ENCODE results near the gene C5orf15. TPM values are rescaled to one million over a fixed set of nuclear protein-coding genes. Genes with fewer than 3 reads are reported as not detected.

Gene C5orf15
- polyA plus RNA-seq, 1 of the 3 experiments (the other 2 are of a cell fraction): 81.0 TPM

- no peak for DNase-seq
- 70% methylated on average over 12 of the region's 12 CpGs for WGBS (ENCODE audit: low lambda C conversion rate)
- no peaks in the 10 kb centered on the region for H3K79me2 ChIP-seq (ENCODE audit: insufficient read depth)
- no peak overlapping the region for H3K4me2 ChIP-seq
- H3K27me3 ChIP-seq (ENCODE audit: insufficient read depth): no peaks in the 10 kb centered on the region; the same call in 1 of the 2 replicates
- H3K9ac ChIP-seq: no peak overlapping the region
- H3F3A ChIP-seq (replicated peaks; ENCODE audit: insufficient read depth): no peaks in the 10 kb centered on the region
- H4K20me1 ChIP-seq (ENCODE audit: insufficient read depth): no peaks in the 10 kb centered on the region
- H3K9me2 ChIP-seq: no peaks in the 10 kb centered on the region
- no peak overlapping the region for H2AFZ ChIP-seq (ENCODE audit: low read depth)
- H3K27ac ChIP-seq (ENCODE audit: low read depth in 2 of 2, low read length in 1 of 2): peak overlapping the region in 1 of 2 experiments; percentile 87; a peak in 2 of 4 replicates
- peaks cover 0 to 47% of the 10 kb centered on the region in 2 experiments; a peak in 2 of 4 replicates for H3K4me1 ChIP-seq (ENCODE audit: control insufficient read depth in 1 of 2, insufficient read depth in 2 of 2, low read depth in 1 of 2, low read length in 1 of 2)
- CTCF ChIA-PET: interaction anchor here (0.6 kb wide), 1 partner anchor 495 kb away, joined by 3 read pairs; no protein-coding TSS in a partner anchor
- no peaks in the 10 kb centered on the region for H3K9me3 ChIP-seq
- POLR2A ChIA-PET: no interaction called here
- no peak overlapping the region for H3K4me3 ChIP-seq (ENCODE audit: low read depth in 2 of 2, low read length in 1 of 2)
- no peaks in the 10 kb centered on the region for H3K36me3 ChIP-seq (replicated peaks in 1 of 2; ENCODE audit: control insufficient read depth in 1 of 2, insufficient read depth in 2 of 2, low read length in 1 of 2)
- TF ChIP-seq USF2 (IDR thresholded peaks at IDR 0.05; ENCODE audit: borderline replicate concordance, low read depth, low read length) (no peak), CHD2 (IDR thresholded peaks at IDR 0.05; ENCODE audit: low read length, partially characterized antibody) (no peak), RAD21 (IDR thresholded peaks at IDR 0.05; ENCODE audit: low read length) (no peak), FOXJ3 (CRISPR knock-in tag; IDR thresholded peaks at IDR 0.05) (no peak), CTCF (IDR thresholded peaks at IDR 0.05) (no peak), REST (IDR thresholded peaks at IDR 0.05; ENCODE audit: low read depth, low read length) (no peak), ELF1 (IDR thresholded peaks at IDR 0.05) (no peak), EZH2phosphoT487 (IDR thresholded peaks at IDR 0.05; ENCODE audit: borderline replicate concordance, low read depth) (no peak), SMC3 (IDR thresholded peaks at IDR 0.05; ENCODE audit: low read depth, low read length) (no peak), RCOR1 (IDR thresholded peaks at IDR 0.05; ENCODE audit: low read length) (no peak), GATA2 (CRISPR knock-in tag; IDR thresholded peaks at IDR 0.05) (no peak)
These were observed 42.4 kb downstream of the C5orf15 start for GRCh38 chr5:133925866-133926488.

All from SK-N-SH (cell line).